SK-N-SH treated with all-trans-retinoic acid at 6 μM for 48 hours (cell line): ENCODE measurements around the gene LRRC56.

ENCODE experiments used
- ATAC-seq: fragments of 200-7000 bp; cut with Tn5 transposase; 3 replicates; pipeline ENCODE4 v1.9.1; 2020; ENCODE audit warnings: mild to moderate bottlenecking, moderate library complexity
- ARNTL ChIP-seq: fragments of 450-650 bp; formaldehyde crosslinking; IDR thresholded peaks from 2 replicates; pipeline ENCODE4 v1.5.0; 2020; ENCODE audit warnings: low read depth, mild to moderate bottlenecking, moderate library complexity, borderline replicate concordance
- BACH2 ChIP-seq: fragments of 250-450 bp; sonication (Bioruptor Pico); IDR thresholded peaks from 2 replicates; pipeline ENCODE4 v1.9.0; 2021; ENCODE audit warnings: mild to moderate bottlenecking, borderline replicate concordance
- ESRRG ChIP-seq: fragments of 250-450 bp; sonication (Bioruptor Pico); IDR thresholded peaks from 2 replicates; pipeline ENCODE4 v1.6.1; 2021; ENCODE audit warnings: mild to moderate bottlenecking
- GLIS3 ChIP-seq: fragments of 250-450 bp; sonication (Bioruptor Pico); IDR thresholded peaks from 2 replicates; pipeline ENCODE4 v1.5.0; 2020; ENCODE audit warnings: mild to moderate bottlenecking, moderate library complexity
- ISL1 ChIP-seq: fragments of 250-450 bp; sonication (Bioruptor Pico); IDR thresholded peaks from 2 replicates; pipeline ENCODE4 v2.1.2; 2022; ENCODE audit warnings: mild to moderate bottlenecking, moderate library complexity
- OSR1 ChIP-seq: fragments of 250-450 bp; sonication (Bioruptor Pico); IDR thresholded peaks from 2 replicates; pipeline ENCODE4 v1.8.0; 2022; ENCODE audit warnings: moderate library complexity, mild to moderate bottlenecking, inconsistent platforms
- PPARA ChIP-seq: fragments of 250-450 bp; sonication (Bioruptor Pico); IDR thresholded peaks from 2 replicates; pipeline ENCODE4 v1.5.0; 2020; ENCODE audit warnings: mild to moderate bottlenecking, borderline replicate concordance
- RARB ChIP-seq: fragments of 250-450 bp; sonication (Bioruptor Pico); IDR thresholded peaks from 2 replicates; pipeline ENCODE4 v1.8.0; 2021; ENCODE audit warnings: mild to moderate bottlenecking, moderate library complexity
- TCF4 ChIP-seq: fragments of 250-450 bp; sonication (Bioruptor Pico); IDR thresholded peaks from 2 replicates; pipeline ENCODE4 v1.8.0; 2021; ENCODE audit warnings: mild to moderate bottlenecking, moderate library complexity, borderline replicate concordance
- TOX ChIP-seq: fragments of 250-450 bp; sonication (Bioruptor Pico); IDR thresholded peaks from 2 replicates; pipeline ENCODE4 v1.8.0; 2021; ENCODE audit warnings: mild to moderate bottlenecking, moderate library complexity, borderline replicate concordance
- ZC3H10 ChIP-seq: fragments of 250-450 bp; sonication (Bioruptor Pico); IDR thresholded peaks from 2 replicates; pipeline ENCODE4 v1.5.1; 2021; ENCODE audit warnings: mild to moderate bottlenecking, moderate library complexity
- ZFP3 ChIP-seq: fragments of 250-450 bp; sonication (Bioruptor Pico); IDR thresholded peaks from 2 replicates; pipeline ENCODE4 v1.5.0; 2020; ENCODE audit warnings: mild to moderate bottlenecking, moderate library complexity
- ZFP30 ChIP-seq: fragments of 450-650 bp; formaldehyde crosslinking; IDR thresholded peaks from 2 replicates; pipeline ENCODE4 v1.5.0; 2022; ENCODE audit warnings: mild to moderate bottlenecking, moderate library complexity
- ZNF565 ChIP-seq: fragments of 450-650 bp; formaldehyde crosslinking; conservative IDR thresholded peaks from 2 replicates; pipeline ENCODE4 v1.5.0; 2020; ENCODE audit warnings: low read depth, mild to moderate bottlenecking, moderate library complexity
- ZNF70 ChIP-seq: fragments of 450-650 bp; formaldehyde crosslinking; IDR thresholded peaks from 2 replicates; pipeline ENCODE4 v1.5.0; 2020; ENCODE audit warnings: mild to moderate bottlenecking, moderate library complexity
- ZNF8 ChIP-seq: fragments of 450-650 bp; formaldehyde crosslinking; IDR thresholded peaks from 2 replicates; pipeline ENCODE4 v1.5.0; 2020; ENCODE audit warnings: mild to moderate bottlenecking, moderate library complexity
- TF ChIP-seq, protein P1 (sequence below): fragments of 250-450 bp; sonication (Bioruptor Pico); IDR thresholded peaks from 2 replicates; pipeline ENCODE4 v1.5.0; 2020; ENCODE audit warnings: mild to moderate bottlenecking, moderate library complexity
- TF ChIP-seq, protein P2 (sequence below): fragments of 250-450 bp; sonication (Bioruptor Pico); IDR thresholded peaks from 2 replicates; pipeline ENCODE4 v1.5.1; 2021; ENCODE audit warnings: mild to moderate bottlenecking, moderate library complexity
- TF ChIP-seq, protein P3 (sequence below): fragments of 250-450 bp; sonication (Bioruptor Pico); IDR thresholded peaks from 2 replicates; pipeline ENCODE4 v1.8.0; 2020; ENCODE audit warnings: mild to moderate bottlenecking, moderate library complexity, borderline replicate concordance
- TF ChIP-seq, protein P4 (sequence below): fragments of 250-450 bp; sonication (Bioruptor Pico); IDR thresholded peaks from 2 replicates; pipeline ENCODE4 v1.5.1; 2020; ENCODE audit warnings: low read depth, mild to moderate bottlenecking, moderate library complexity

The LRRC56 gene

DNA sequence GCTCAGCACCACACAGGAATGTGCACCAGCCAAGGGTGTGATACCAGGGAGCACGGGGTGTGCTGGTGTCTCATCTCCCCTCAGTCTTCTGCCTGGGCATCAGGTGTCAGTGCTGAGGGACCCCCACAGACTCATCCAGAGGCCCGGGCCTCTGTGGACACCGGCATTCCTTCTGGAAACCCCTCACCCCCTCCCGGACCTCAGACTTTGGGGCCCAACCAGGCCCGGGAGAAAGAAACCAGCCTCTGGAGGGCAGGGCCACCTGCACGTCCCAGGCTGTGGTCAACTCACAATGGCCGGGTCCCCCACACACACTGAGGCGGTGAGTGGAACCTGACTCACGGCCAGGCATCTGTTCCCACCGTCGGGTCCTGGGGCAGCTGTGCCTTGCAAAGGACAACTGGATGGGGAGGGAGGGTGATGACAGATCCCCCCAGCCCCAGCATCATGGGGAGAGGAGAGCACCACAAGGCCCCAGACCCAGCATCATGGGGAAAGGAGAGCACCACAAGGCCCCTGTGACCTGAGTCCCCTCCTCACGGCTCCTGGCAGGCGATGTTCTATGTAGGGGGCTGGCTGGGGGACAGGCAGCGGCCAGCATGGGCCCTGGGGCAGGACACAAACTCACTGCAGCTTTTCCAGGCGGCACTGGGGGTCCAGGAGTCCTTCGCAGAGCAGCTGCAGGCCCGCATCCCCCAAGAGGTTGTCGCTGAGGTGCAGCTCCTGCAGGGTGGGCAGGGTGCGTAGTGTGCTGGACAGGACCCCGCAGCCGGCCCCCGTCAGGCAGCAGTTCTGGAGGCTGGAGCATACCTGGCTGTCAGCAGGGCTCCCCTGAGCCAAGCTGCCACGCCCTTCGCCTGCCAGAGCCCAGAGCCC lies 37.9 kb upstream of the LRRC56 start (continued):
- TF ChIP-seq, protein P1, sequence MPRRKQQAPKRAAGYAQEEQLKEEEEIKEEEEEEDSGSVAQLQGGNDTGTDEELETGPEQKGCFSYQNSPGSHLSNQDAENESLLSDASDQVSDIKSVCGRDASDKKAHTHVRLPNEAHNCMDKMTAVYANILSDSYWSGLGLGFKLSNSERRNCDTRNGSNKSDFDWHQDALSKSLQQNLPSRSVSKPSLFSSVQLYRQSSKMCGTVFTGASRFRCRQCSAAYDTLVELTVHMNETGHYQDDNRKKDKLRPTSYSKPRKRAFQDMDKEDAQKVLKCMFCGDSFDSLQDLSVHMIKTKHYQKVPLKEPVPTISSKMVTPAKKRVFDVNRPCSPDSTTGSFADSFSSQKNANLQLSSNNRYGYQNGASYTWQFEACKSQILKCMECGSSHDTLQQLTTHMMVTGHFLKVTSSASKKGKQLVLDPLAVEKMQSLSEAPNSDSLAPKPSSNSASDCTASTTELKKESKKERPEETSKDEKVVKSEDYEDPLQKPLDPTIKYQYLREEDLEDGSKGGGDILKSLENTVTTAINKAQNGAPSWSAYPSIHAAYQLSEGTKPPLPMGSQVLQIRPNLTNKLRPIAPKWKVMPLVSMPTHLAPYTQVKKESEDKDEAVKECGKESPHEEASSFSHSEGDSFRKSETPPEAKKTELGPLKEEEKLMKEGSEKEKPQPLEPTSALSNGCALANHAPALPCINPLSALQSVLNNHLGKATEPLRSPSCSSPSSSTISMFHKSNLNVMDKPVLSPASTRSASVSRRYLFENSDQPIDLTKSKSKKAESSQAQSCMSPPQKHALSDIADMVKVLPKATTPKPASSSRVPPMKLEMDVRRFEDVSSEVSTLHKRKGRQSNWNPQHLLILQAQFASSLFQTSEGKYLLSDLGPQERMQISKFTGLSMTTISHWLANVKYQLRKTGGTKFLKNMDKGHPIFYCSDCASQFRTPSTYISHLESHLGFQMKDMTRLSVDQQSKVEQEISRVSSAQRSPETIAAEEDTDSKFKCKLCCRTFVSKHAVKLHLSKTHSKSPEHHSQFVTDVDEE (CRISPR knock-in tag): no peak
- no peak for TF ChIP-seq BACH2 (CRISPR knock-in tag)
- TF ChIP-seq ZNF70 (CRISPR knock-in tag): no peak
- no peak for TF ChIP-seq ARNTL (CRISPR knock-in tag)
- TF ChIP-seq, protein P2, sequence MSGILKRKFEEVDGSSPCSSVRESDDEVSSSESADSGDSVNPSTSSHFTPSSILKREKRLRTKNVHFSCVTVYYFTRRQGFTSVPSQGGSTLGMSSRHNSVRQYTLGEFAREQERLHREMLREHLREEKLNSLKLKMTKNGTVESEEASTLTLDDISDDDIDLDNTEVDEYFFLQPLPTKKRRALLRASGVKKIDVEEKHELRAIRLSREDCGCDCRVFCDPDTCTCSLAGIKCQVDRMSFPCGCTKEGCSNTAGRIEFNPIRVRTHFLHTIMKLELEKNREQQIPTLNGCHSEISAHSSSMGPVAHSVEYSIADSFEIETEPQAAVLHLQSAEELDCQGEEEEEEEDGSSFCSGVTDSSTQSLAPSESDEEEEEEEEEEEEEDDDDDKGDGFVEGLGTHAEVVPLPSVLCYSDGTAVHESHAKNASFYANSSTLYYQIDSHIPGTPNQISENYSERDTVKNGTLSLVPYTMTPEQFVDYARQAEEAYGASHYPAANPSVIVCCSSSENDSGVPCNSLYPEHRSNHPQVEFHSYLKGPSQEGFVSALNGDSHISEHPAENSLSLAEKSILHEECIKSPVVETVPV (CRISPR knock-in tag): no peak
- TF ChIP-seq GLIS3 (CRISPR knock-in tag): no peak
- TF ChIP-seq, all 23 proteins: peak for 0

DNA sequence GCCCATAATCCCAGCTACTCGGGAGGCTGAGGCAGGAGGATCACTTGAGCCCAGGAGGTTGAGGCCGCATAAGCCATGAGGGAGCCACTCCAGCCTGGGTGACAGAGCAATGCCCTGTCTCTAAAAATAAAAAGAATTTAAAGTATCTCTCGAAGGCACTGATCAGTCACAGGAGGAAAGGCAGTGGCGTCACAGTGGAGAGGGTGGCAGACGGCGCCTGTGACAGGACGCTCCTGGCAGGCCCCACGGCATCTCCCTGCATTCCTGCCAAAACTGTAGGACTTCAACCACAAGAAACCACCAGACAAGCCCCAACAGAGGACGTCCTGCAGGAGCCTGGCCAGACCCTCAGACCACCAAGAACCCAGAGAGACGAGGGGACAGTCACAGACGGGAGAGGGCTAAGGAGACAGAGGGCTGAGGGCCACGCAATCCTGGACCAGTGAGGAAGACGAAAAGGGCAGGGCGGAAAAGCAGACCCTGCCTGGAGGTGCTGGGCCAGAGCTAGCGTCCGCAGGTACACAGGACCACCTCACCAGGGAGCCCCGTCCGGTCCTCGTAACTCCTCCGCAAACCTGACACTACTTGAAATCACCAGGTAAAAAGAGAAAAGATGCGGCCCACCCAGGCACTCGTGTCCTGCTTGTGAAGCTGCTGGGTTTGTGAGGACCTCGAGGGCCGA lies 36.2 kb upstream of the LRRC56 start:
- ATAC-seq: no peak

More for the DNA sequence above, 36.2 kb upstream of the LRRC56 start:
- TF ChIP-seq ZNF565 (CRISPR knock-in tag) (no peak), ZFP30 (CRISPR knock-in tag) (no peak), ISL1 (CRISPR knock-in tag) (no peak), TCF4 (no peak), TOX (CRISPR knock-in tag) (no peak), OSR1 (CRISPR knock-in tag) (no peak), ZFP3 (no peak), GLIS3 (CRISPR knock-in tag) (no peak), PPARA (CRISPR knock-in tag) (no peak), ZNF70 (CRISPR knock-in tag) (no peak), ZNF8 (CRISPR knock-in tag) (no peak), ZC3H10 (CRISPR knock-in tag) (no peak), ESRRG (CRISPR knock-in tag) (no peak), RARB (CRISPR knock-in tag) (no peak)
- TF ChIP-seq, protein P3, sequence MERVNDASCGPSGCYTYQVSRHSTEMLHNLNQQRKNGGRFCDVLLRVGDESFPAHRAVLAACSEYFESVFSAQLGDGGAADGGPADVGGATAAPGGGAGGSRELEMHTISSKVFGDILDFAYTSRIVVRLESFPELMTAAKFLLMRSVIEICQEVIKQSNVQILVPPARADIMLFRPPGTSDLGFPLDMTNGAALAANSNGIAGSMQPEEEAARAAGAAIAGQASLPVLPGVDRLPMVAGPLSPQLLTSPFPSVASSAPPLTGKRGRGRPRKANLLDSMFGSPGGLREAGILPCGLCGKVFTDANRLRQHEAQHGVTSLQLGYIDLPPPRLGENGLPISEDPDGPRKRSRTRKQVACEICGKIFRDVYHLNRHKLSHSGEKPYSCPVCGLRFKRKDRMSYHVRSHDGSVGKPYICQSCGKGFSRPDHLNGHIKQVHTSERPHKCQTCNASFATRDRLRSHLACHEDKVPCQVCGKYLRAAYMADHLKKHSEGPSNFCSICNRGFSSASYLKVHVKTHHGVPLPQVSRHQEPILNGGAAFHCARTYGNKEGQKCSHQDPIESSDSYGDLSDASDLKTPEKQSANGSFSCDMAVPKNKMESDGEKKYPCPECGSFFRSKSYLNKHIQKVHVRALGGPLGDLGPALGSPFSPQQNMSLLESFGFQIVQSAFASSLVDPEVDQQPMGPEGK (CRISPR knock-in tag): no peak
- TF ChIP-seq, protein P1 (CRISPR knock-in tag): no peak
- TF ChIP-seq, protein P4, sequence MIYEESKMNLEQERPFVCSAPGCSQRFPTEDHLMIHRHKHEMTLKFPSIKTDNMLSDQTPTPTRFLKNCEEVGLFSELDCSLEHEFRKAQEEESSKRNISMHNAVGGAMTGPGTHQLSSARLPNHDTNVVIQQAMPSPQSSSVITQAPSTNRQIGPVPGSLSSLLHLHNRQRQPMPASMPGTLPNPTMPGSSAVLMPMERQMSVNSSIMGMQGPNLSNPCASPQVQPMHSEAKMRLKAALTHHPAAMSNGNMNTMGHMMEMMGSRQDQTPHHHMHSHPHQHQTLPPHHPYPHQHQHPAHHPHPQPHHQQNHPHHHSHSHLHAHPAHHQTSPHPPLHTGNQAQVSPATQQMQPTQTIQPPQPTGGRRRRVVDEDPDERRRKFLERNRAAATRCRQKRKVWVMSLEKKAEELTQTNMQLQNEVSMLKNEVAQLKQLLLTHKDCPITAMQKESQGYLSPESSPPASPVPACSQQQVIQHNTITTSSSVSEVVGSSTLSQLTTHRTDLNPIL: no peak
- TF ChIP-seq, protein P2 (CRISPR knock-in tag): no peak
